SW 1271 (cell line): ENCODE results near the gene AUTS2.

Source experiments
- DNase-seq, 2 experiments: peaks; one replicate each; lab custom pipeline; 2025; lab: John Stamatoyannopoulos, UW

AUTS2 gene

GRCh38 chr7:69599955-69600709 is 1.9 kb downstream of the AUTS2 start:
- no peak for DNase-seq

GRCh38 chr7:69600710-69601519 is 2.6 kb downstream of the AUTS2 start:
- DNase-seq, result no peak

DNA sequence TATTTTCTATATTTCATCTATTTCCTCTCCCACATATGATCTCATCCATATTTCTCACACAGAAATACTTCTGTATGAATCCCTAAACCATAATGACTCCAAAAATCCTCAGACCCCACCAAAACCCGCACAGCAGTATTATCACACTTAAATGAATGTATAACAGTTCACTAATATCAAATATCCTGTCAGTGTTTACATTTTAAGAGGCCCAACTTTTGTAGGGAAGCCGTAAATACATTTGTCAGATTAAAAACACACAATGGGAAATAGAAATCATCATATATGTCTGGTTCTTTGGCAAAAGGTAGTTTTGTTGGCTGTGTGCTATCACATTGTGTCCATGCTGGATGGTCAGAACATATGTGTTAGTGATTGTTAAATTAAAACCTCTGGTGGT is 4.2 kb downstream of the AUTS2 start:
- DNase-seq, result no peak

DNA sequence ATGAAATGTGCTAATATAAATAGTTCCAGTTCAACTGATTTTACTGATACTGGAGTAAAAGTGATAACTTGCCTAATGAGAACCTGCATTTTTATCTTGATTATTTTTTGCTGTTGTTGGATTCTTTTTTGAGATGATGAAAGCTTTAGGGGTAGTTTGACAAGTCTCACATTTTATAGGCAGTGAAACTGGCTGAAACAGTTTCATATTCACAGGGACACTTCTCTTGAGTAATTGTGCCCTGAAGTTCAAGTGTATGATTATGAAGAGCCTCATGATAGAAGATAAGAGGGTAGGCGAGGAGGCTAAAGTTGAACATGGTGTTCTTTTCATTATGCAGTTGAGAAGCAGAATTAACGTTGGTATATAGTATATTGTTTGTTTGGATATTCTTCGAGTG is 5.1 kb downstream of the AUTS2 start:
- DNase-seq, result no peak

DNA sequence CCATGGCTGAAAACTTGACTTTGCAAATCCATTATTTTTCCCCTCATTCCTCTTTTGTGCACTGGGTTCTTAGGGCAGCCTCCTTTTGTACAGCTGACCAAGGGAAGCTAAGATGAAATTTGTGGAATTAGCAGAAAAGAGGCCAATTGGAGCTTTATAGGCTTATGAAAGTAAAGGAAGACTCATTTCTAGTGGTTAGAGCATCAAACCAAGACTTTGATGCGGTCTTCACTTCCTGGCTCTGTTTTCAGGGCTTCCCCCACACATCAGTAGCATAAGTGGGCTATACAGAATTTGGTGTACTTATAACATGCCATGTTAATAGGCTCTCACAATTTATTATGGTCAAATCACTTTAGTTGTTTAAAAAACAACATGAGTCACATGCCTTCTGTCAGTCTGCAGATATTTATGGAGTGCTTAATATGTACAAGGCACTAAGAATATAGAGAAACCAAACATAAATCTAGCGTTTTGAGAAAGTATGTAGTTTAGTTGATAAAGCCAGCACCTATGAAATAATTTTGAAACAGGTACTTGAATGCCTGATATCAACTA is 5.7 kb downstream of the AUTS2 start:
- no peak for DNase-seq

DNA sequence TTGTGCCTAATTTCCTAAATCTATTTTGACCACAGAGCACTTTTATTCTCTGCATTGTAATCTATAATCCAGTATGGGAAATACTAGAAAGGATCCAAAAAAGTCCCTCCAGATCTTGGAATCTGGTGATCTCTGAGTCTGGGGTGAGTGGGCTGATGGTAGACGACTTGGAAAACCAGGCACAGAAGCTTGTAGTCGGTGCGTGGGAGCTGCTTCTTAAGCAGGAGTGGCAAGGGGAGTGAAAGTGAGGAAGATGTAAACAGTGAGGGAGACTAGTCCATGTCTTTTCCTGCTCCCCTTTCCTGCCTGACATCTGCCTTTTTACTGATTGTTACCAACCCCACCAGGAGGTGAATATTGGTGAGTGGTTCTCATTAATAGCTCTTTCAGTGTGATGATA is 6.8 kb downstream of the AUTS2 start:
- no peak for DNase-seq

DNA sequence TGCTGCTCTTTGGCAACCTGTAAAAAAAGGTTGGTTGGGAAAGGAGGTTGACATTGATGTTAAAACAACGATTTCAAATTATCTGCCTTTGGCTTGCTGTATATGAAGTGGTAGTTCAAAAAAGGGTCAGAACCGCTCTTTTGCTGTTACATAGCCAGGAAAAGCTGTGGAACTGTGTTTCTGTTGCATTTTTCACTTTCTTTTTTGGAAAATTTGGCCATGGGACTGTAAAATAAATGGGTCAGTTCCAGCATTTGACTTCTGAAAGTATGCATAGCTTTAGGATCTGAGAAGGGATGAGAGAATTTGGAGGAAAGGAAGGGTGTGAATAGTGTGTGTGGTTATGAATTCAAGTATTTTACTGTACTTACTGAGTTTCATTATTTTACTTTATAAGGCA is 7.3 kb downstream of the AUTS2 start:
- DNase-seq, result no peak

DNA sequence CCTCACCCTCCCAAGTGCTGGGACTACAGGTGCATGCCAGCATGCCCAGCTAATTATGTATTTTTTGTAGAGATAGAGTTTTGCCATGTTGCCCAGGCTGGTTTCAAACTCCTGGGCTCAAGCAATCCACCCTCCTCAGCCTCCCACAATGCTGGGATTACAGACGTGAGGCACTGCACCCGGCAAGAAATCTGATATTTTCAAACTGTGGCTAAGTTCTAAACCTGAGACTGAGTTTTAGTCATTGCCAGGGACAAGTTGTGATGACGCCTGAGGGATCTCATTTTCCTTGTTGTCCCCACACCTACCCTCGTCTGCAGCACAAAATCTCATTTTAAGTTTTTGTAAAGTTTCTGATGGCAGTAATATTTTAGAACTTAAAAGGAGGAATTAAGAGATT is 9.8 kb downstream of the AUTS2 start:
- DNase-seq, result no peak

- no peak for DNase-seq
Observed at GRCh38 chr7:69608878-69609277, 10.6 kb downstream of the AUTS2 start.

DNA sequence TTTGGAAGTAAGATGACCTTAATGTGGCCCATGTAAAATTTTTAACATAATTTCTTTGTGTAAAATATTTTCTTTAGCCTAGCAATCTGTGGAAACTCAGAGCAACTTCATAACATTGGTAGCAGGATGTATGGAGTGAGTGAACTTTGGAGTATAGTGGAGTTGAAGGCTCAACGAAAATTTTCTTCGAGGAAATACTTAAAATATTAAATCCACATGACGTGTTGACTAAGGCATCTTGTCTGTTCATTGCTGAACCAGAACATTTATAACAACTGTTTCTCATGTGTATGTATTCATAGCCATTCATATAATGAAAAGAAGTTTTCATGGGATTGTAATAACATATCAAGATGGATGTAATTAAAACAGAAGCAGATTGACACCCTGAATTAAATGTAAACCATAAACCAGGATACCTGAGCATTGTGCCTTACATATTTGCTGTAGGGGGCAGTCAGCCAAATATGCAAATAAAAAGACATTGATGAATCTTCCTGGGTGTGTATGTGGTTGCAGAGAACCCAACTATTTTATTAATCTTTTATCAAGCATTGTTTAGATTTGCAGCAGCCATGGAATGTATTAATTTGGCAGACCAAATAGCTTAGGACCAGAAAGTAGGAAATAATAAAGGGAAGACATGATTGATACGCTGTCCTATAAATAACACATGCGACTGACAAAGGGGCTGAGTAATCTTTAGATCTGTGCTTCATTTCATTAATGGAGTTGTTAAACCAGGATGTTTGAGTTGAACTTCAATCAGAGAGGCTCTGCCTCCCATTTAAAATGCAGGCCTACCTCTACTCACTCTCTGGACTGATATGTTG is 11.5 kb downstream of the AUTS2 start:
- DNase-seq, result no peak

DNA sequence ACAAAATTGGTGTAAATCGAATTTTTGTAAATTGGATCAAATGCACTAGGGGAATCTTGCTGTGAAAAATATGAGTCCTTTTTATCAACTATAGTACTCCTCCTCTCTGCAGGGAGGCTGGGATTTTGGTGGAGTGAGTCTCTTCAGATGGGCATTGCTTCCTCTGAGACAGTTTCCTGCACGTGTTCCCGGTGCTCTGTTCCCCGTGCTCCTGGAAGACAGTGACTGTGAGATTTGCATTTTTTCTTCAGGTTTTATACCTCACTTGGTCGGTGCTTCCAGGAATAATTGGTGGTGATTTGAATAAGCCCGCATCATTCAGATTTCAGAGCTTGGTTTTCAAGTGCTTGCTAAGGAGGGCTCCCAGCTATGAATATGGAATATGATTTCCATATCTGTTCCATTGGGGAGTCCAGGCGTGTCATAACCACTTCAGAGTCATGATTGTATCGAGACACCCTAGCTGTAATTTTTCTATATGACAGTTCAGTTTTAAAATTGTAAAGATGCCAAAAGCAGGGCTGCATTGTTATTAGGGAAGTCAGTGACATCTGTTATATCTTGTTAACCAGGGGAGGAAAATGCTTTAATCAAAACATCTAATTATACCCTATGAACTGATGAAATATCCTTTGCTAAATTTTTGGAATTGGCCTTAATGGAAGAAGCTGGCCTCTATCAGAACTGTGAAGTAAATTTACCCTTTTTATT is 12.3 kb downstream of the AUTS2 start:
- no peak for DNase-seq

DNA sequence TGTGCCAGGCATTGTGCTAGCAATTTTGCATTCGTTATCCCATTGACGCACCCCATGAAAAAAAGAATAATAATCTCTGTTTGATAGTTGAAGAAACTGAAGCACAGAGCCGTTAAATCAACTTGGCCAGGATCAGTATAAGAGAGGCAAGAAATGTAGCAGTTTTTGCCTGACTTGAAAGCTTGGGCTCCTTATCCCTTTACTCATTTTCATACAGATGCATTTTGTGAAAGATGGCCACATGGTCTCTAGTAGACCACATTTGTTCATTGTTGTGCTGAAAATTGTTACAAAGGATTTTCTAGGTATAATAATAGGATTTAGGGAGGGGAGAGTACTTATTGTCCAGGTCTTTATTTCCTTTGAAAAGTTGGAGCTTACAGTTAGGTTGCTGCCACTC is 14.7 kb downstream of the AUTS2 start:
- no peak for DNase-seq

DNA sequence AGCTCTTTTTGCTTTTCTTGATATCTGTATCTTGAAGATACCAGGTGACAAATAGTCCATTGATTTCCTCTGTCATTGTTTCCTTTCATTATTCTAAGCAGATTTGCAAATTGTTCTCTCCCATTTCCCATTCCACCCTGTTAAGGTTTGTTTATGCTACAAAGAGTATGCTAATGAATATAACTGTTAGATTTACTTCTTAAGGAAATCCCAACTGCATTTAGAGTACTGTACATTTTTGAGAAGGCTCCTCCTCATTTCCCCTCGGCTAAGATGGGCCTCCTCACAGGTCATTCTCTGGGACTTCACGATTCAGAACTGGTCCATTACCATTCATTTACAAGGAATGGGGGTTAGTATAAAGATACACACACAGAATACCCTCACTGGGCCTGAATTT is 15.6 kb downstream of the AUTS2 start:
- no peak for DNase-seq

DNA sequence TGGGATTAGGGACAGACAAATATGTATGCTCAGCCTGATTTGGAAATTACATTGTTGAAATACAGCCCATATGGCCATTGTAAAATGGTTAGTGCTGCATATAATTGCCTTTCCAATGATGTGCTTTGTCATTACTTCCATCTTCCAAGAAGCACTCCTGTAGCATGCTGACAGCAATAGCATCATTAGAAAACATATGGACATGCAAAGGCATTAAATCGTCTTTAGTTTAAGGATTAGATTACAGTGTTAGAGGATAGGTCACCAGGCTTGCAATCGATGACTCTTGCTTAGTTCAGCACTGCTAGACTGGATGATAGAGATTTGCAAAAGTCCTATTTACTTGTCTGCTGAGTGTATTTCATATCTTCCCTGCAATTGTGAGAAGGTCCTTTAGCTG is 17.4 kb downstream of the AUTS2 start:
- no peak for DNase-seq

DNA sequence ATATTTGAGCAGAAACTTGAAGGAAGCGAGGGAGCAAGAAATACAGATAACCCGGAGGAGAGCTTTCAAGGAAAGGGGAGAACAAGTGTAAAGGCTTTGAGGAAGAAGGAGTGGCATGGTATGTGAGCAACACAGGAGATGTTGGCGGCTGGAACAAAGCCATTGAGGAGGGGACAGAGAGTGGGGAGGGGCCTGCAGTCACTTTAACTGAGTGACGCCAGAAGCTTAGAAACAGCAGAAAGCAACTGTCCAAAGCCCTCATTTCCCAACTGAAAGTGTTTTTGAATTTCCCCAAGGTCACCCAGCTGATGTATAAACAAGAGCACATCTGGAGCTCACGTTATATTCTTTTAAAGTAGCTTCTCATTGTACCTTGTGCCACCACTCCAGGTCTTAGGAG is 19.1 kb downstream of the AUTS2 start:
- DNase-seq, result no peak

GRCh38 chr7:69619054-69619453 is 20.8 kb downstream of the AUTS2 start:
- no peak for DNase-seq

DNA sequence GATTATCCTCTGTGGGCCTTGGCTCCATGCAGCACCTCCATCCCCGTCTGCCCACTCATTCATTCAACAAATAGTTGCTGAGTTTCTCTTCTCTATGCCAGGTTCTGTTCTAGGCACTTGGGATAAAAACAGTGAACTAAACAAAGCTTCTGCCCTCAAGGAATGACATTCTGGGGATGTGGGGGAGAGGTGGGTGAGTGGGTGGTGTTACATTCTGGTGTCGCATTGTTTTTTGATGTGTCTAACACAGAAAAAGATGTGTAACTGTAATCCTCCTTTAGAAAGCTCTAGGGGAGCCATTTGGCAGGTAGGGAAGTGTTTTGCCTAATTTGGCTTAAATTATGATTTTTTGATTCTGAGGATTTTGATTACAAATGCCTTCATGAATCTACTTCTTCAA is 21.4 kb downstream of the AUTS2 start:
- DNase-seq, result no peak

GRCh38 chr7:69620063-69620462 is 21.8 kb downstream of the AUTS2 start:
- no peak for DNase-seq

DNA sequence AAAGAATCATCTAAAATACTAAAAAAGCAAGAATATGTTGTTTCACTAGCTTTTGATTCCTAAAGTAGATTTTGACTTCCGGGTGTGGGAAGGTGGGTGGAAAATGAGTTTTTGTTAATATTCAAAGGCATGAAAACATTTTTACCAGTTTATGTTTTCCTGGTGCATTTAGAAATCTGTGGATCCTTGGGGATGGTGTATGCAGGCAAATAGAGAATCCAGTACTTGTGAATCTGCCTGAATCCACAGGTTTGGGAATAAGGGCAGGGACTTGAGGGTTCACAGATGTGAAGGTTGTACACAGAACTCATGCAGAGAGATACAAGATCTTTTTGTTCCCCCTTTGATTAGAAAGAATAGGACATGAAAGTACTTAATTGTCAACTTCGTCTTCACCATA is 22.4 kb downstream of the AUTS2 start:
- DNase-seq, result no peak

DNA sequence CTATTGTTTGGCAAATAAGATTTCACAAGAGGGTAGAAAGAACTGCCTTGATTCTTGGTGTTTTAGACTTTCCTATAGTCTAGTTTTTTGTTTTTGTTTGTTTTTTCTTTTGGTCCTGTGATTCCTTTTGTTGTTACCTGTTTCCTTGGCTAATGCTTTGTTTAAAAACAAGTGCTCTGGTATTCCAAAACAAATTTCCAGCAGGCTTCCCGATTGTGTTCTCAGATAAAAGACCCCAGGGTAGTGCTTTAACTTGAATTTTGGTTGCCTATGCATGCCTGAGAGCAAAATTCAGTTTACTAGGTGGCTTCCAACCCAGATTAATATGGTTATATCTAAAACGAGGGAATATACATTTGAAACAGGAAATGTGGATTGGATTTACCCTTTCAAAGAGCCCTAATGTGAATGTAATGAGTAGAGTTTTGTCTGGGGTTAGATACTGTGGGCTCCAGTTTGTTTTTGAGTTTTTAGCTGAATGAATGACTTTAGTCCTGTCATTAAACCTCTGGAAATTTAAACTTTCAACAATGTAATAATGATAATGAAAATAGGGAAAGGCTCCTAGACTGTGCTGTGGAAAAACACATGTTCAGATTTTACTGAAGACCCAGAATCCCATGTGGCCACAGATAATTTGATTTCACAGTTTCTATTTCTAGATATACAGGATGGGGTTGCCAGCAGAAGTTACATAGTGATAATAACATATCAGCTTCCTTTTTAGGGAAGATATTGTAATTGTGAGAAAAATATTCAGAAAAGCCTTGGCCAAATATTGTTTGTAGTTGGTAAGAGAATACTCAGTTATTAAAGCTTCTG is 23.9 kb downstream of the AUTS2 start:
- no peak for DNase-seq

GRCh38 chr7:69622960-69623359 is 24.7 kb downstream of the AUTS2 start:
- DNase-seq, result no peak
